ENCODE measurements around the gene UFC1. TPM values are rescaled to one million over a fixed set of nuclear protein-coding genes. Genes with fewer than 3 reads are reported as not detected.

Gene UFC1
- polyA plus RNA-seq, 1 donor from 2014 or later, result 104 TPM

DNA sequence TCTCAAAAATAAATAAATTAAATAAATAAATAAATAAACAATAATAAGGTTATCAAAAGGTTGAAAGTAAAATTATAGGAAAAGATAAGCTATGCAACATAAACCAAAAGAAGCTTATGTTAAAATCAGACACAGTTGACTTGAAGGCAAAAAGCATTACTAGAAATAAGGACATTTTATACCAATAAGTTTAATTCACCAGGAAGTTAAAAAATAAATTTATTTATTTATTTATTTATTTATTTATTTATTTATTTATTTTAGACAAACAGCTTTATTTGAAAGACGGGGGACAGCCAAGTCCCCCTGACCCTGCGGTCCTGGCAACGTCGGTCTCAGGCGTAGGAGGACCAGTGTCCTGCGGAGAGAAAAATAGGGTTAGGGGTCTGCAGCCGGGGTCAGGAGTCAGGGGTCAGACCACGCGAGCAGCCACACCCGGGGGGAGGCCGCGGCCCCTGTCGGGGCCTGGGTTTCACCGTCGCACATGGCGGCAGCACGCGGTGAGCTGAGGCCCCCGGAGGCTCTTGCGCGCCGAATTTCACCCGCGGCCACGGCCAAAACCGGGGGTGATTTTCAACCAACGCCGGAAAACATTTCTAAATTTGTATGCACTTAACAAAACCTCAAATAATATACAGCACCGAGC lies 12.9 kb upstream of the UFC1 start:
- H4K20me1 ChIP-seq (ENCODE audit: insufficient read depth), result no peaks in the 10 kb centered on the region
- H3K27ac ChIP-seq (ENCODE audit: low read length), result no peak overlapping the region
- TF ChIP-seq MXI1 (conservative IDR thresholded peaks at IDR 0.05; ENCODE audit: poor library complexity, severe bottlenecking) (no peak), SMC3 (conservative IDR thresholded peaks at IDR 0.05; ENCODE audit: poor library complexity) (no peak), RAD21 (conservative IDR thresholded peaks at IDR 0.05) (no peak), EZH2 (IDR thresholded peaks at IDR 0.05; ENCODE audit: borderline replicate concordance, insufficient read depth, low read length, poor library complexity, severe bottlenecking) (no peak), POLR2AphosphoS5 (IDR thresholded peaks at IDR 0.05) (no peak), EP300 (conservative IDR thresholded peaks at IDR 0.05; ENCODE audit: poor library complexity, severe bottlenecking) (no peak), TAF1 (IDR thresholded peaks at IDR 0.05; ENCODE audit: low read depth) (no peak)
- TF ChIP-seq, protein P1, sequence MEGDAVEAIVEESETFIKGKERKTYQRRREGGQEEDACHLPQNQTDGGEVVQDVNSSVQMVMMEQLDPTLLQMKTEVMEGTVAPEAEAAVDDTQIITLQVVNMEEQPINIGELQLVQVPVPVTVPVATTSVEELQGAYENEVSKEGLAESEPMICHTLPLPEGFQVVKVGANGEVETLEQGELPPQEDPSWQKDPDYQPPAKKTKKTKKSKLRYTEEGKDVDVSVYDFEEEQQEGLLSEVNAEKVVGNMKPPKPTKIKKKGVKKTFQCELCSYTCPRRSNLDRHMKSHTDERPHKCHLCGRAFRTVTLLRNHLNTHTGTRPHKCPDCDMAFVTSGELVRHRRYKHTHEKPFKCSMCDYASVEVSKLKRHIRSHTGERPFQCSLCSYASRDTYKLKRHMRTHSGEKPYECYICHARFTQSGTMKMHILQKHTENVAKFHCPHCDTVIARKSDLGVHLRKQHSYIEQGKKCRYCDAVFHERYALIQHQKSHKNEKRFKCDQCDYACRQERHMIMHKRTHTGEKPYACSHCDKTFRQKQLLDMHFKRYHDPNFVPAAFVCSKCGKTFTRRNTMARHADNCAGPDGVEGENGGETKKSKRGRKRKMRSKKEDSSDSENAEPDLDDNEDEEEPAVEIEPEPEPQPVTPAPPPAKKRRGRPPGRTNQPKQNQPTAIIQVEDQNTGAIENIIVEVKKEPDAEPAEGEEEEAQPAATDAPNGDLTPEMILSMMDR (IDR thresholded peaks at IDR 0.05; ENCODE audit: poor library complexity, severe bottlenecking), result no peak
- TF ChIP-seq, protein P2, sequence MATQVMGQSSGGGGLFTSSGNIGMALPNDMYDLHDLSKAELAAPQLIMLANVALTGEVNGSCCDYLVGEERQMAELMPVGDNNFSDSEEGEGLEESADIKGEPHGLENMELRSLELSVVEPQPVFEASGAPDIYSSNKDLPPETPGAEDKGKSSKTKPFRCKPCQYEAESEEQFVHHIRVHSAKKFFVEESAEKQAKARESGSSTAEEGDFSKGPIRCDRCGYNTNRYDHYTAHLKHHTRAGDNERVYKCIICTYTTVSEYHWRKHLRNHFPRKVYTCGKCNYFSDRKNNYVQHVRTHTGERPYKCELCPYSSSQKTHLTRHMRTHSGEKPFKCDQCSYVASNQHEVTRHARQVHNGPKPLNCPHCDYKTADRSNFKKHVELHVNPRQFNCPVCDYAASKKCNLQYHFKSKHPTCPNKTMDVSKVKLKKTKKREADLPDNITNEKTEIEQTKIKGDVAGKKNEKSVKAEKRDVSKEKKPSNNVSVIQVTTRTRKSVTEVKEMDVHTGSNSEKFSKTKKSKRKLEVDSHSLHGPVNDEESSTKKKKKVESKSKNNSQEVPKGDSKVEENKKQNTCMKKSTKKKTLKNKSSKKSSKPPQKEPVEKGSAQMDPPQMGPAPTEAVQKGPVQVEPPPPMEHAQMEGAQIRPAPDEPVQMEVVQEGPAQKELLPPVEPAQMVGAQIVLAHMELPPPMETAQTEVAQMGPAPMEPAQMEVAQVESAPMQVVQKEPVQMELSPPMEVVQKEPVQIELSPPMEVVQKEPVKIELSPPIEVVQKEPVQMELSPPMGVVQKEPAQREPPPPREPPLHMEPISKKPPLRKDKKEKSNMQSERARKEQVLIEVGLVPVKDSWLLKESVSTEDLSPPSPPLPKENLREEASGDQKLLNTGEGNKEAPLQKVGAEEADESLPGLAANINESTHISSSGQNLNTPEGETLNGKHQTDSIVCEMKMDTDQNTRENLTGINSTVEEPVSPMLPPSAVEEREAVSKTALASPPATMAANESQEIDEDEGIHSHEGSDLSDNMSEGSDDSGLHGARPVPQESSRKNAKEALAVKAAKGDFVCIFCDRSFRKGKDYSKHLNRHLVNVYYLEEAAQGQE (IDR thresholded peaks at IDR 0.05; ENCODE audit: borderline replicate concordance), result no peak
- H3K27me3 ChIP-seq (ENCODE audit: insufficient read depth, low read depth, low read length), result no peaks in the 10 kb centered on the region
- no peaks in the 10 kb centered on the region for H3K79me2 ChIP-seq (replicated peaks; ENCODE audit: insufficient read depth, low read length)
- no peak overlapping the region for H2AFZ ChIP-seq (ENCODE audit: low read depth, low read length)
- H3K4me3 ChIP-seq (ENCODE audit: low read length), result no peak overlapping the region
- H3K4me2 ChIP-seq (ENCODE audit: low read length), result no peak overlapping the region
- no peak overlapping the region for H3K9ac ChIP-seq (ENCODE audit: low read length)
- no peaks in the 10 kb centered on the region for H3K9me2 ChIP-seq (ENCODE audit: insufficient read depth, low read length)
- H3K36me3 ChIP-seq (ENCODE audit: insufficient read depth, low read length), result no peaks in the 10 kb centered on the region
- H3F3A ChIP-seq (ENCODE audit: insufficient read depth, low read length, poor library complexity, severe bottlenecking), result no peaks in the 10 kb centered on the region
- no peaks in the 10 kb centered on the region for H3K9me3 ChIP-seq (ENCODE audit: low read length)

DNA sequence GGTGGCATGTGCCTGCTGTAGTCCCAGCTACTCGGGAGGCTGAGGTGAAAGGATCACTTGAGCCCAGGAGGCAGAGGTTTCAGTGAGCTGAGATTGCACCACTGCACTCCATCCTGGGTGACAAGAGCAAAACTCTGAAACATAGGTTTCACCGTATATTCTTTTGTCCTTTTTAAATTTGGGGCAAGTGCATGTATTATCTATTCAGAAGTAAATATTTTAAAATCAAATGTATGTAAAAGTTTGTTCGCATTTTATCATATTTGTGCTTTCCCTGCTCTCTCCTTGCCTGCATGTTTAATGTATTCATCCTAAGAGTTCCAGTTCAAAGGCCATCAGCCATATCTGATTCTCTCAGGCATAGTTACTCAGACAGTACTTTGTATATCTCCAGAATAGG lies 7.9 kb upstream of the UFC1 start:
- no peak for TF ChIP-seq SMC3 (conservative IDR thresholded peaks at IDR 0.05; ENCODE audit: poor library complexity)
- TF ChIP-seq, protein P2 (IDR thresholded peaks at IDR 0.05; ENCODE audit: borderline replicate concordance), result no peak
- no peak for TF ChIP-seq MXI1 (conservative IDR thresholded peaks at IDR 0.05; ENCODE audit: poor library complexity, severe bottlenecking)
- no peak for TF ChIP-seq RAD21 (conservative IDR thresholded peaks at IDR 0.05)
- no peak for TF ChIP-seq POLR2AphosphoS5 (IDR thresholded peaks at IDR 0.05)
- no peak for TF ChIP-seq EZH2 (IDR thresholded peaks at IDR 0.05; ENCODE audit: borderline replicate concordance, insufficient read depth, low read length, poor library complexity, severe bottlenecking)
- no peak for TF ChIP-seq EP300 (conservative IDR thresholded peaks at IDR 0.05; ENCODE audit: poor library complexity, severe bottlenecking)

More for the DNA sequence above, 7.9 kb upstream of the UFC1 start:
- Histone ChIP-seq H3K9me2 (ENCODE audit: insufficient read depth, low read length) (no peaks in the 10 kb centered on the region), H3K27me3 (ENCODE audit: insufficient read depth, low read depth, low read length) (no peaks in the 10 kb centered on the region), H3K36me3 (ENCODE audit: insufficient read depth, low read length) (no peaks in the 10 kb centered on the region), H3K4me2 (ENCODE audit: low read length) (no peak overlapping the region), H3K9ac (ENCODE audit: low read length) (no peak overlapping the region), H4K20me1 (ENCODE audit: insufficient read depth) (no peaks in the 10 kb centered on the region), H3K4me3 (ENCODE audit: low read length) (no peak overlapping the region), H3K9me3 (ENCODE audit: low read length) (no peaks in the 10 kb centered on the region), H2AFZ (ENCODE audit: low read depth, low read length) (no peak overlapping the region), H3K79me2 (replicated peaks; ENCODE audit: insufficient read depth, low read length) (no peaks in the 10 kb centered on the region), H3K27ac (ENCODE audit: low read length) (no peak overlapping the region), H3F3A (ENCODE audit: insufficient read depth, low read length, poor library complexity, severe bottlenecking) (no peaks in the 10 kb centered on the region)
